GM12878 (cell line): ENCODE results near the gene GALNS. TPM values are rescaled to one million over a fixed set of nuclear protein-coding genes. Genes with fewer than 3 reads are reported as not detected.

Experiments used
- ATAC-seq: fragments of 200-7000 bp; cut with Tn5 transposase; 3 replicates; pipeline ENCODE4 v1.9.1; 2020; ENCODE audit warnings: mild to moderate bottlenecking, moderate library complexity
- BruUV-seq: library from RNA; stranded (reverse); fragments of 400-500 nt; replicated peaks from 2 replicates; lab custom pipeline; 2021; lab: Mats Ljungman, UMichigan
- CTCF ChIA-PET: fragments of 300-600 bp; sonication (Branson Sonifier 250); formaldehyde crosslinking; extraction: SDS; loops from one replicate; lab custom pipeline; 2021; ENCODE audit warnings: inconsistent platforms; lab: Yijun Ruan, JAX
- POLR2A ChIA-PET: fragments of 350-600 bp; formaldehyde crosslinking; extraction: SDS; loops from one replicate; lab custom pipeline; 2021; ENCODE audit warnings: inconsistent platforms; lab: Charles Lee
- RAD21 ChIA-PET: fragments of 300-600 bp; sonication (Branson Sonifier 250); formaldehyde crosslinking; loops from one replicate; lab custom pipeline; 2023; ENCODE audit warnings: antibody characterized with exemption; ENCODE audit not compliant: unreplicated experiment; lab: Charles Lee
- SMC1A ChIA-PET: fragments of 300-600 bp; sonication (Branson Sonifier 250); formaldehyde crosslinking; loops from one replicate; lab custom pipeline; 2023; ENCODE audit not compliant: unreplicated experiment, uncharacterized antibody; lab: Charles Lee
- DNase-seq: peaks from one replicate; pipeline ENCODE4 v3.0.0-alpha.2; 2011; ENCODE audit warnings: low read depth, low spot score
- FAIRE-seq: peaks from 3 replicates; lab custom pipeline; 2011; peaks lifted over from hg19 to GRCh38; lab: Jason Lieb, UNC
- H2AFZ ChIP-seq: 2 replicates; pipeline ENCODE4 v1.6.0; 2011; ENCODE audit warnings: low read depth, low read length, control low read depth; ENCODE audit not compliant: control insufficient read depth
- H3K27ac ChIP-seq: 2 replicates; pipeline ENCODE4 v1.5.1; 2011; ENCODE audit warnings: control low read depth; ENCODE audit not compliant: control insufficient read depth, insufficient read depth
- H3K27me3 ChIP-seq, 2 experiments: replicated peaks in 1 of 2; 2 replicates each; pipeline versions ENCODE4 v1.6.0 to v1.6.1; 2011; ENCODE audit warnings: low read length in 1 of 2; ENCODE audit not compliant: control insufficient read depth in 2 of 2, insufficient read depth in 2 of 2
- H3K36me3 ChIP-seq, 2 experiments: 2 replicates each; pipeline ENCODE4 v1.5.1; 2011; ENCODE audit warnings: low read length in 1 of 2; ENCODE audit not compliant: control insufficient read depth in 2 of 2, insufficient read depth in 2 of 2
- H3K4me1 ChIP-seq: 2 replicates; pipeline ENCODE4 v1.6.1; 2011; ENCODE audit warnings: mild to moderate bottlenecking, low read length, moderate library complexity, mixed read lengths; ENCODE audit not compliant: control insufficient read depth, insufficient read depth
- H3K4me2 ChIP-seq: 2 replicates; pipeline ENCODE4 v1.6.0; 2011; ENCODE audit warnings: control low read depth; ENCODE audit not compliant: control insufficient read depth, insufficient read depth
- H3K4me3 ChIP-seq: fragments of 200-600 bp; sonication (generic); 2 replicates; pipeline ENCODE4 v1.5.1; 2016
- H3K79me2 ChIP-seq: 2 replicates; pipeline ENCODE4 v1.6.0; 2011; ENCODE audit warnings: low read length; ENCODE audit not compliant: control insufficient read depth, insufficient read depth
- H3K9ac ChIP-seq: 2 replicates; pipeline ENCODE4 v1.8.0; 2011; ENCODE audit warnings: low read length, control low read depth, mixed read lengths; ENCODE audit not compliant: control insufficient read depth, insufficient read depth
- H3K9me3 ChIP-seq: replicated peaks from 3 replicates; pipeline ENCODE4 v1.5.1; 2011; ENCODE audit warnings: mild to moderate bottlenecking, low read length; ENCODE audit not compliant: control insufficient read depth, insufficient read depth
- H4K20me1 ChIP-seq: 2 replicates; pipeline ENCODE4 v1.6.0; 2011; ENCODE audit not compliant: control insufficient read depth, insufficient read depth
- BACH1 ChIP-seq: fragments of 450-650 bp; IDR thresholded peaks from 2 replicates; pipeline ENCODE4 v1.6.1; 2017; ENCODE audit warnings: mild to moderate bottlenecking, borderline replicate concordance
- BCL11A ChIP-seq: IDR thresholded peaks from 2 replicates; pipeline ENCODE4 v1.6.1; 2011; ENCODE audit warnings: low read depth, low read length
- CHD2 ChIP-seq: IDR thresholded peaks from 2 replicates; pipeline ENCODE4 v1.6.1; 2011; ENCODE audit warnings: low read depth, low read length, improper control_type of control experiment, borderline replicate concordance
- EGR1 ChIP-seq, 2 experiments: IDR thresholded peaks; 1 replicate in 1 of 2; 2 replicates in 1 of 2; pipeline ENCODE4 v1.6.1; 2011 to 2012; ENCODE audit warnings: low read depth in 2 of 2, low read length in 2 of 2, borderline replicate concordance in 1 of 2, mild to moderate bottlenecking in 1 of 2, moderate library complexity in 1 of 2
- EZH2 ChIP-seq: IDR thresholded peaks from 2 replicates; pipeline ENCODE4 v1.6.1; 2012; ENCODE audit warnings: low read depth, mild to moderate bottlenecking, control low read depth, inconsistent platforms, low read length, borderline replicate concordance; ENCODE audit not compliant: control insufficient read depth
- HDAC6 ChIP-seq: fragments of 200-600 bp; sonication (generic); IDR thresholded peaks from one replicate; pipeline ENCODE4 v1.8.0; 2017; ENCODE audit warnings: antibody characterized with exemption; ENCODE audit not compliant: unreplicated experiment
- IKZF2 ChIP-seq, 2 experiments: fragments of 450-650 bp; IDR thresholded peaks; 2 replicates each; pipeline ENCODE4 v1.6.1; 2017; ENCODE audit warnings: mild to moderate bottlenecking in 2 of 2, moderate library complexity in 2 of 2
- JUNB ChIP-seq: IDR thresholded peaks from 2 replicates; pipeline ENCODE4 v1.6.1; 2016; ENCODE audit warnings: antibody characterized with exemption, mild to moderate bottlenecking
- MEF2B ChIP-seq: fragments of 450-650 bp; IDR thresholded peaks from 2 replicates; pipeline ENCODE4 v1.6.1; 2018; ENCODE audit warnings: mild to moderate bottlenecking, moderate library complexity; ENCODE audit not compliant: partially characterized antibody, poor library complexity, severe bottlenecking
- MTA2 ChIP-seq: fragments of 450-650 bp; IDR thresholded peaks from 2 replicates; pipeline ENCODE4 v1.6.1; 2016; ENCODE audit warnings: low read depth, mild to moderate bottlenecking, moderate library complexity
- MTA3 ChIP-seq: IDR thresholded peaks from 2 replicates; pipeline ENCODE4 v1.6.1; 2012; ENCODE audit warnings: low read length, inconsistent platforms, borderline replicate concordance
- RFX5 ChIP-seq: IDR thresholded peaks from 2 replicates; pipeline ENCODE4 v1.6.1; 2011; ENCODE audit warnings: low read depth, low read length, improper control_type of control experiment
- SMARCA5 ChIP-seq: fragments of 450-650 bp; IDR thresholded peaks from 2 replicates; pipeline ENCODE4 v1.6.1; 2017; ENCODE audit warnings: mild to moderate bottlenecking
- SPI1 ChIP-seq: IDR thresholded peaks from 2 replicates; pipeline ENCODE4 v1.6.1; 2011; ENCODE audit warnings: low read depth, mild to moderate bottlenecking, low read length, moderate library complexity, borderline replicate concordance; ENCODE audit not compliant: insufficient read depth
- WRNIP1 ChIP-seq: IDR thresholded peaks from 2 replicates; pipeline ENCODE4 v1.6.1; 2011; ENCODE audit warnings: low read depth, low read length, improper control_type of control experiment, borderline replicate concordance
- YY1 ChIP-seq: IDR thresholded peaks from 2 replicates; pipeline ENCODE4 v1.6.1; 2011; ENCODE audit warnings: low read depth, mild to moderate bottlenecking, low read length
- WGBS: methylation state at CpG from one replicate; pipeline ENCODE4 v1.1.6; 2016; ENCODE audit warnings: low lambda C conversion rate; ENCODE audit not compliant: insufficient replicate concordance, insufficient coverage; ENCODE audit errors: missing lambda C conversion rate; 5-methylcytosine and 5-hydroxymethylcytosine counted together
- in situ Hi-C: fragments of 300-500 bp; cut with MboI; formaldehyde crosslinking; loops from 9 replicates; pipeline ENCODE4 v1.14.3; 2018; ENCODE audit warnings: mixed read lengths
- intact Hi-C: fragments of 100-400 bp; cut with micrococcal nuclease; formaldehyde crosslinking; loops from one replicate; pipeline ENCODE4 v1.14.2; 2022; ENCODE audit not compliant: unreplicated experiment
- polyA plus RNA-seq, 11 experiments: library from polyadenylated mRNA; depleted of rRNA in 4 of 11; unstranded in 6 of 11; stranded (reverse) in 5 of 11; fragments of >200 nt; fragmentation: Nextera tagmentation in 4 of 11; fragmentation: Illumina TruSeq in 1 of 11; extraction: Ambion mirVana in 4 of 11; extraction: Trizol in 1 of 11; gene quantifications; 1 replicate in 1 of 11; 2 replicates in 10 of 11; pipeline versions ENCODE4 v1.2.1 to v1.2.3, GENCODE V29; 2011 to 2016; ENCODE audit warnings: inconsistent platforms in 2 of 11, missing spikeins in 2 of 11, low read depth in 1 of 11
- total RNA-seq, 4 experiments: library from RNA; depleted of rRNA in 3 of 4; stranded (reverse); fragments of >200 nt in 3 of 4; fragmentation: Illumina TruSeq in 1 of 4; extraction: Trizol in 1 of 4; gene quantifications; 2 replicates each; pipeline versions ENCODE4 v1.2.1 to v1.2.3, GENCODE V29; 2013 to 2021
- TF ChIP-seq, protein P1 (sequence below): IDR thresholded peaks from 2 replicates; pipeline ENCODE4 v1.6.1; 2012; ENCODE audit warnings: low read depth, low read length, improper control_type of control experiment
- TF ChIP-seq, protein P2 (sequence below): IDR thresholded peaks from 2 replicates; pipeline ENCODE4 v1.6.1; 2012; ENCODE audit warnings: low read depth, low read length, improper control_type of control experiment
- TF ChIP-seq, protein P3 (sequence below): fragments of 450-650 bp; IDR thresholded peaks from 2 replicates; pipeline ENCODE4 v1.6.1; 2017; ENCODE audit warnings: low read depth, mild to moderate bottlenecking, moderate library complexity

GALNS gene
- total and polyA plus RNA-seq, 10 of the 15 experiments (the other 5 are each of a cell fraction or from before 2014, with no cell fraction given) = 0.37 to 12.4 (median 5.3) TPM

DNA sequence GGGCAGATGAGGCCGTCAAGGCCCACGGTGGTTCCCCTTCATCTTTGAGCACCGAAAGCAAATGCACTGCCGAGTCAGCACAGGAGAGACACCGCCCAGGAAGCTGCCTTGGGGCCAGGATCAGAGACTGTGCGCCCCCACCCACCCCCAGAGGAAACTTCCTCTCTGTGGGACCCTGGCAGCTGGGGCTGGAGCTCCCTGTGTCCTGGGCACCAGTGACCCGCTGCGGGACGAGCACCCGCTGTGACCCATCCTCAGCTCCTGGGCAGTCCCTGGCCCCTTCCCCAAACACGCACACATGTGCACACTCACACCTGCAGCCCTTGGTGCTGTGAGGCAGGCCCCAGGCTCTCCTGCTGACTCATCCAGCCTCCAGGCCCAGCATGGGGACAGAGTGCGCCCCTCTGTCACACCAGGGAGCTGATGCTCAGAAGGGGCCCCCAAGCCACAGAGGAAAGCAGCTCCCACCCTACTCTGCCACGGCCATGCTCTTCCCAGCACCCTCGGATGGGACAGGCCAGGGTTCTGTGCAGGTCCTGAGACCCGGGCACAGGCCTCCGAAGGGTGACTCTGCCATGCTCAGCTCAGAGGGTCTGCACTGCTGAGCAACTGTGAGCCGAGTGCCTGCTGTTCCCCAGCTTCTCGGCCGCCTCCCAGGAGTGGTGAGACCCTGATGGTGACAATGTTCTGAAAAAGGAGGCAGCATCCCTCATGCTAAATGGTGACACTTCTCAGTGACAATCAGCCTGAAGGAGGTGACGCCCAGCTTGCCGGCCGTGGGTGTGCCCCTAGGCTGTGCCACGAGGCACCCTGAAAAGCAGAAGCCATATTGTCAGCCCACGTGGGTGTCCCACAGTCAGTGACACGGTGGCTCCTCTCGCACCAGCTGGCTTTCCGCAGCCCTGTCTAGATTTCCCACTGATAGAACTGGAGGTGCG lies 75.3 kb downstream of the GALNS start:
- intact Hi-C loops (loop anchor here (2.0 kb wide), 1 partner anchor 21 kb away; the partner anchor contains the start of gene CDT1), in situ Hi-C loops (loop anchor here (10.0 kb wide), 1 partner anchor 327 kb away; the partner anchor contains the start of gene ZFPM1)
- ChIA-PET RAD21 (interaction anchor here (0.8 to 6.7 kb wide), 5 partner anchors 15 to 44 kb away, joined by 3 to 50 read pairs (median 10); partner anchors contain the start of gene APRT), SMC1A (interaction anchor here (0.7 to 2.1 kb wide), 14 partner anchors 8 to 77 kb away, joined by 3 to 10 read pairs (median 4); partner anchors contain the start of gene APRT), CTCF (interaction anchor here (0.8 to 4.6 kb wide), 15 partner anchors 8 to 386 kb away, joined by 3 to 51 read pairs (median 4); partner anchors contain the start of gene MVD), POLR2A (interaction anchor here (1.0 to 4.0 kb wide), 9 partner anchors 12 to 100 kb away, joined by 3 to 30 read pairs (median 6); partner anchors contain the start of genes APRT, GALNS and TRAPPC2L)
- Histone ChIP-seq H3K9ac (peak overlapping the region; percentile 90), H3K79me2 (peaks cover 83% of the 10 kb centered on the region), H4K20me1 (no peaks in the 10 kb centered on the region; the same call in 1 of the 2 replicates), H3K4me1 (peaks cover 28% of the 10 kb centered on the region), H3K27me3 (no peaks in the 10 kb centered on the region), H3K4me2 (peak overlapping the region; percentile 99), H3K27ac (peak overlapping the region; percentile 75), H2AFZ (peak overlapping the region; percentile 34), H3K4me3 (peak overlapping the region; percentile 80), H3K36me3 (peaks cover 0 to 3% of the 10 kb centered on the region in 2 experiments; a peak in 2 of 4 replicates), H3K9me3 (no peaks in the 10 kb centered on the region)
- no peak for DNase-seq
- no TSS peak for BruUV-seq
- peak; percentile 98 for FAIRE-seq
- peak; percentile 52 for ATAC-seq
- WGBS = under 1% methylated on average over 28 of the region's 28 CpGs
- TF ChIP-seq SMARCA5 (0 out of 2 replicates have a peak, but pooled peaks have one; percentile 2), EGR1 (IDR thresholded peaks at IDR 0.05; ENCODE audit: borderline replicate concordance in 1 of 2, low read depth in 2 of 2, low read length in 2 of 2) (no peak), YY1 (peak; percentile 77), WRNIP1 (no peak), JUNB (peak; percentile 21; the same call in 1 of the 2 replicates), MTA3 (no peak; the same call in 1 of the 2 replicates), HDAC6 (no peak), CHD2 (no peak), MTA2 (0 out of 2 replicates have a peak, but pooled peaks have one; percentile 4), BACH1 (peak; percentile 53; the same call in 1 of the 2 replicates), RFX5 (no peak), IKZF2 (IDR thresholded peaks at IDR 0.05) (peak in 1 of 2 experiments; percentile 28; a peak in 2 of 4 replicates), SPI1 (peak; percentile 57; the same call in 1 of the 2 replicates), EZH2 (no peak), BCL11A (no peak), MEF2B (no peak)
- TF ChIP-seq, protein P1, sequence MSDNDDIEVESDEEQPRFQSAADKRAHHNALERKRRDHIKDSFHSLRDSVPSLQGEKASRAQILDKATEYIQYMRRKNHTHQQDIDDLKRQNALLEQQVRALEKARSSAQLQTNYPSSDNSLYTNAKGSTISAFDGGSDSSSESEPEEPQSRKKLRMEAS = peak; percentile 77
- TF ChIP-seq, protein P2, sequence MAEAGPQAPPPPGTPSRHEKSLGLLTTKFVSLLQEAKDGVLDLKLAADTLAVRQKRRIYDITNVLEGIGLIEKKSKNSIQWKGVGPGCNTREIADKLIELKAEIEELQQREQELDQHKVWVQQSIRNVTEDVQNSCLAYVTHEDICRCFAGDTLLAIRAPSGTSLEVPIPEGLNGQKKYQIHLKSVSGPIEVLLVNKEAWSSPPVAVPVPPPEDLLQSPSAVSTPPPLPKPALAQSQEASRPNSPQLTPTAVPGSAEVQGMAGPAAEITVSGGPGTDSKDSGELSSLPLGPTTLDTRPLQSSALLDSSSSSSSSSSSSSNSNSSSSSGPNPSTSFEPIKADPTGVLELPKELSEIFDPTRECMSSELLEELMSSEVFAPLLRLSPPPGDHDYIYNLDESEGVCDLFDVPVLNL = no peak
- TF ChIP-seq, protein P3, sequence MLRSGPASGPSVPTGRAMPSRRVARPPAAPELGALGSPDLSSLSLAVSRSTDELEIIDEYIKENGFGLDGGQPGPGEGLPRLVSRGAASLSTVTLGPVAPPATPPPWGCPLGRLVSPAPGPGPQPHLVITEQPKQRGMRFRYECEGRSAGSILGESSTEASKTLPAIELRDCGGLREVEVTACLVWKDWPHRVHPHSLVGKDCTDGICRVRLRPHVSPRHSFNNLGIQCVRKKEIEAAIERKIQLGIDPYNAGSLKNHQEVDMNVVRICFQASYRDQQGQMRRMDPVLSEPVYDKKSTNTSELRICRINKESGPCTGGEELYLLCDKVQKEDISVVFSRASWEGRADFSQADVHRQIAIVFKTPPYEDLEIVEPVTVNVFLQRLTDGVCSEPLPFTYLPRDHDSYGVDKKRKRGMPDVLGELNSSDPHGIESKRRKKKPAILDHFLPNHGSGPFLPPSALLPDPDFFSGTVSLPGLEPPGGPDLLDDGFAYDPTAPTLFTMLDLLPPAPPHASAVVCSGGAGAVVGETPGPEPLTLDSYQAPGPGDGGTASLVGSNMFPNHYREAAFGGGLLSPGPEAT = 0 out of 2 replicates have a peak, but pooled peaks have one; percentile 17
